K562 (cell line): Measurements from ENCODE around the gene MRPS5. TPM values are rescaled to one million over a fixed set of nuclear protein-coding genes. Genes with fewer than 3 reads are reported as not detected.

Source experiments
- ATAC-seq: fragments of 200-7000 bp; cut with Tn5 transposase; 3 replicates; pipeline ENCODE4 v1.9.1; 2020; ENCODE audit warnings: moderate library complexity
- BruUV-seq: library from RNA; stranded (reverse); fragments of 400-500 nt; replicated peaks from 2 replicates; lab custom pipeline; 2021; lab: Mats Ljungman, UMichigan
- CTCF ChIA-PET: fragments of 300-600 bp; formaldehyde crosslinking; extraction: SDS; loops from one replicate; lab custom pipeline; 2021; ENCODE audit warnings: low intra/inter-chr PET ratio; lab: Yijun Ruan, JAX
- POLR2A ChIA-PET: fragments of 300-600, 350-650 bp; sonication (Branson Sonifier 250); formaldehyde crosslinking; extraction: SDS; loops from one replicate; lab custom pipeline; 2021; ENCODE audit warnings: antibody characterized with exemption, inconsistent platforms; lab: Yijun Ruan, JAX
- DNase-seq, 4 experiments: peaks; one replicate each; pipeline versions ENCODE4 v3.0.0 to v3.0.0-alpha.2; 2011 to 2018; ENCODE audit warnings: low spot score in 3 of 4, mixed read lengths in 3 of 4; ENCODE audit errors: extremely low read depth in 1 of 4
- FAIRE-seq: peaks from 2 replicates; lab custom pipeline; 2011; peaks lifted over from hg19 to GRCh38; lab: Jason Lieb, UNC
- H2AFZ ChIP-seq: 2 replicates; pipeline ENCODE4 v1.6.0; 2011; ENCODE audit warnings: low read depth, low read length, control low read depth, inconsistent platforms
- H3K27ac ChIP-seq: fragments of 200-600 bp; 3 replicates; pipeline ENCODE4 v1.8.0; 2011; ENCODE audit warnings: low read depth, mild to moderate bottlenecking, control low read depth, inconsistent platforms, low read length, moderate library complexity, mixed read lengths; ENCODE audit errors: extremely low read depth
- H3K27me3 ChIP-seq, 2 experiments: fragments of 300-600 bp in 1 of 2; 2 replicates in 1 of 2; 3 replicates in 1 of 2; pipeline versions ENCODE4 v1.6.0 to v1.8.0; 2011; ENCODE audit warnings: inconsistent platforms in 2 of 2, low read length in 2 of 2, mild to moderate bottlenecking in 1 of 2, mixed read lengths in 1 of 2, moderate library complexity in 1 of 2; ENCODE audit not compliant: control insufficient read depth in 2 of 2, insufficient read depth in 2 of 2
- H3K36me3 ChIP-seq: fragments of 300-600 bp; 3 replicates; pipeline ENCODE4 v1.8.0; 2011; ENCODE audit warnings: mild to moderate bottlenecking, low read length, inconsistent platforms; ENCODE audit not compliant: control insufficient read depth, insufficient read depth
- H3K4me1 ChIP-seq, 2 experiments: fragments of 200-600 bp in 1 of 2; replicated peaks in 1 of 2; 2 replicates in 1 of 2; 3 replicates in 1 of 2; pipeline versions ENCODE4 v1.5.1 to v1.8.0; 2011; ENCODE audit warnings: inconsistent platforms in 2 of 2, low read length in 2 of 2, mild to moderate bottlenecking in 1 of 2, mixed read lengths in 1 of 2, moderate library complexity in 1 of 2; ENCODE audit not compliant: control insufficient read depth in 2 of 2, insufficient read depth in 2 of 2
- H3K4me2 ChIP-seq: 2 replicates; pipeline ENCODE4 v1.6.1; 2011; ENCODE audit warnings: low read length, control low read depth, inconsistent platforms, mixed read lengths; ENCODE audit not compliant: insufficient read depth
- H3K4me3 ChIP-seq: fragments of 200-600 bp; sonication (generic), shearing (Covaris generic); 2 replicates; pipeline ENCODE4 v1.5.1; 2016; ENCODE audit warnings: control low read depth, inconsistent platforms
- H3K79me2 ChIP-seq: fragments of 200-600 bp; 3 replicates; pipeline ENCODE4 v1.8.0; 2011; ENCODE audit warnings: low read length, inconsistent platforms; ENCODE audit not compliant: control insufficient read depth, insufficient read depth
- H3K9ac ChIP-seq, 2 experiments: 2 replicates each; pipeline versions ENCODE4 v1.6.0 to v1.6.1; 2011; ENCODE audit warnings: low read depth in 2 of 2, low read length in 2 of 2, control low read depth in 1 of 2, inconsistent platforms in 1 of 2, mild to moderate bottlenecking in 1 of 2, mixed read lengths in 1 of 2; ENCODE audit not compliant: insufficient read depth in 1 of 2
- H3K9me1 ChIP-seq: one replicate; pipeline ENCODE4 v1.6.0; 2011; ENCODE audit warnings: inconsistent platforms, mild to moderate bottlenecking, low read length, moderate library complexity; ENCODE audit not compliant: control insufficient read depth, insufficient read depth
- H3K9me3 ChIP-seq: replicated peaks from 2 replicates; pipeline ENCODE4 v1.5.1; 2011; ENCODE audit warnings: low read depth, low read length, inconsistent platforms; ENCODE audit not compliant: control insufficient read depth, insufficient read depth
- H4K20me1 ChIP-seq: replicated peaks from 2 replicates; pipeline ENCODE4 v1.6.1; 2011; ENCODE audit warnings: low read length, inconsistent platforms, mixed read lengths; ENCODE audit not compliant: control insufficient read depth, insufficient read depth
- WGBS: fragments of 100-300 bp; shearing (Covaris generic); methylation state at CpG from one replicate; pipeline ENCODE4 v1.1.6; 2016; ENCODE audit warnings: low coverage, mixed read lengths; ENCODE audit not compliant: insufficient coverage; ENCODE audit errors: missing lambda C conversion rate; 5-methylcytosine and 5-hydroxymethylcytosine counted together
- in situ Hi-C: fragments of 300-500 bp; cut with MboI; formaldehyde crosslinking; loops from 4 replicates; pipeline ENCODE4 v1.15.0; 2018; ENCODE audit warnings: inconsistent platforms, mixed read lengths
- intact Hi-C: fragments of 100-400 bp; cut with micrococcal nuclease; formaldehyde crosslinking; loops from 2 replicates; pipeline ENCODE4 v1.14.2; 2022
- polyA plus RNA-seq, 8 experiments: library from polyadenylated mRNA; depleted of rRNA in 4 of 8; stranded (reverse) in 5 of 8; unstranded in 3 of 8; fragments of >200 nt; fragmentation: Nextera tagmentation in 2 of 8; fragmentation: Illumina TruSeq in 1 of 8; extraction: Ambion mirVana in 2 of 8; extraction: Trizol in 1 of 8; gene quantifications; 2 replicates each; pipeline versions ENCODE4 v1.2.1 to v1.2.3, GENCODE V29; 2011 to 2014; ENCODE audit warnings: inconsistent platforms in 1 of 8, missing spikeins in 1 of 8
- total RNA-seq, 7 experiments: library from RNA; depleted of rRNA in 6 of 7; stranded (reverse); fragments of >200 nt in 6 of 7; fragmentation: Illumina TruSeq in 2 of 7; extraction: Trizol in 2 of 7; gene quantifications; 2 replicates each; pipeline versions ENCODE4 v1.2.1 to v1.2.3, GENCODE V29; 2011 to 2021; ENCODE audit warnings: low replicate concordance in 1 of 7
- TF ChIP-seq, protein P1 (sequence below): fragments of 450-650 bp; IDR thresholded peaks from 2 replicates; pipeline ENCODE4 v1.6.1; 2018; ENCODE audit warnings: mild to moderate bottlenecking, low read depth; ENCODE audit not compliant: partially characterized antibody
- TF ChIP-seq, protein P2 (sequence below): sonication (generic); formaldehyde crosslinking; IDR thresholded peaks from 2 replicates; pipeline ENCODE4 v1.8.1; 2023; ENCODE audit warnings: mild to moderate bottlenecking, missing genetic modification reagents
- TF ChIP-seq, protein P3 (sequence below): IDR thresholded peaks from 2 replicates; pipeline ENCODE4 v1.6.1; 2011; ENCODE audit warnings: borderline replicate concordance, low read depth, mild to moderate bottlenecking, moderate library complexity, low read length; ENCODE audit not compliant: insufficient read depth, poor library complexity, severe bottlenecking
- TF ChIP-seq, protein P4 (sequence below), 2 experiments: fragments of 450-650 bp; formaldehyde crosslinking in 1 of 2; IDR thresholded peaks; 2 replicates each; pipeline versions ENCODE4 v1.4.0 to v1.6.1; 2014 to 2020; ENCODE audit warnings: mild to moderate bottlenecking in 2 of 2, borderline replicate concordance in 1 of 2, low read depth in 1 of 2

MRPS5 gene
- total and polyA plus RNA-seq, 9 of the 15 experiments (the other 6 are each of a cell fraction or from before 2014, with no cell fraction given): 85.0 to 162 (median 118) TPM

DNA sequence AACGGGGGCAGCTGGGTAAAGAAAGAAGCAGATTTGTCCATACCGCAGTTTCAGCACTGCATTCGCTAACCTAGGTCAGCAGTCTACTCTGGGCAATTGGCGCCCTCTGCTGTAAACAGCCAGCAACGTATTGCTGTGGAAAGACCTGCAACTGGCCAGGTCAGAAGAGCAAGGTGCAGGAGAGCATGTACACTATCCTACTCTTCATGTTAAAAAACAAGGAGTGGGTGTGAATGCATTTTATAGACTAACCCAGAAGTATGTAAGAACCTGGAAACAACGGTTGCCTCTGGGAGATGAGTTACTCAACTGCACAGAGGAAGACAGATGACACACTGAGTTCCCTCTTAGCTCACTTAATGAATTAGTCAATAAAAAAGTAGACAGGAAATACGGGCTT, 6.2 kb downstream of the MRPS5 start:
- in situ Hi-C loops: no loop called here
- POLR2A ChIA-PET: no interaction called here
- TF ChIP-seq, protein P1, sequence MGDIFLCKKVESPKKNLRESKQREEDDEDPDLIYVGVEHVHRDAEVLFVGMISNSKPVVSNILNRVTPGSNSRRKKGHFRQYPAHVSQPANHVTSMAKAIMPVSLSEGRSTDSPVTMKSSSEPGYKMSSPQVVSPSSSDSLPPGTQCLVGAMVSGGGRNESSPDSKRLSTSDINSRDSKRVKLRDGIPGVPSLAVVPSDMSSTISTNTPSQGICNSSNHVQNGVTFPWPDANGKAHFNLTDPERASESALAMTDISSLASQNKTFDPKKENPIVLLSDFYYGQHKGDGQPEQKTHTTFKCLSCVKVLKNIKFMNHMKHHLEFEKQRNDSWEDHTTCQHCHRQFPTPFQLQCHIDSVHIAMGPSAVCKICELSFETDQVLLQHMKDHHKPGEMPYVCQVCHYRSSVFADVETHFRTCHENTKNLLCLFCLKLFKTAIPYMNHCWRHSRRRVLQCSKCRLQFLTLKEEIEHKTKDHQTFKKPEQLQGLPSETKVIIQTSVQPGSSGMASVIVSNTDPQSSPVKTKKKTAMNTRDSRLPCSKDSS: no peak
- TF ChIP-seq, protein P2, sequence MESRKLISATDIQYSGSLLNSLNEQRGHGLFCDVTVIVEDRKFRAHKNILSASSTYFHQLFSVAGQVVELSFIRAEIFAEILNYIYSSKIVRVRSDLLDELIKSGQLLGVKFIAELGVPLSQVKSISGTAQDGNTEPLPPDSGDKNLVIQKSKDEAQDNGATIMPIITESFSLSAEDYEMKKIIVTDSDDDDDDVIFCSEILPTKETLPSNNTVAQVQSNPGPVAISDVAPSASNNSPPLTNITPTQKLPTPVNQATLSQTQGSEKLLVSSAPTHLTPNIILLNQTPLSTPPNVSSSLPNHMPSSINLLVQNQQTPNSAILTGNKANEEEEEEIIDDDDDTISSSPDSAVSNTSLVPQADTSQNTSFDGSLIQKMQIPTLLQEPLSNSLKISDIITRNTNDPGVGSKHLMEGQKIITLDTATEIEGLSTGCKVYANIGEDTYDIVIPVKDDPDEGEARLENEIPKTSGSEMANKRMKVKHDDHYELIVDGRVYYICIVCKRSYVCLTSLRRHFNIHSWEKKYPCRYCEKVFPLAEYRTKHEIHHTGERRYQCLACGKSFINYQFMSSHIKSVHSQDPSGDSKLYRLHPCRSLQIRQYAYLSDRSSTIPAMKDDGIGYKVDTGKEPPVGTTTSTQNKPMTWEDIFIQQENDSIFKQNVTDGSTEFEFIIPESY (CRISPR knock-in tag): peak; percentile 98
- TF ChIP-seq, protein P3, sequence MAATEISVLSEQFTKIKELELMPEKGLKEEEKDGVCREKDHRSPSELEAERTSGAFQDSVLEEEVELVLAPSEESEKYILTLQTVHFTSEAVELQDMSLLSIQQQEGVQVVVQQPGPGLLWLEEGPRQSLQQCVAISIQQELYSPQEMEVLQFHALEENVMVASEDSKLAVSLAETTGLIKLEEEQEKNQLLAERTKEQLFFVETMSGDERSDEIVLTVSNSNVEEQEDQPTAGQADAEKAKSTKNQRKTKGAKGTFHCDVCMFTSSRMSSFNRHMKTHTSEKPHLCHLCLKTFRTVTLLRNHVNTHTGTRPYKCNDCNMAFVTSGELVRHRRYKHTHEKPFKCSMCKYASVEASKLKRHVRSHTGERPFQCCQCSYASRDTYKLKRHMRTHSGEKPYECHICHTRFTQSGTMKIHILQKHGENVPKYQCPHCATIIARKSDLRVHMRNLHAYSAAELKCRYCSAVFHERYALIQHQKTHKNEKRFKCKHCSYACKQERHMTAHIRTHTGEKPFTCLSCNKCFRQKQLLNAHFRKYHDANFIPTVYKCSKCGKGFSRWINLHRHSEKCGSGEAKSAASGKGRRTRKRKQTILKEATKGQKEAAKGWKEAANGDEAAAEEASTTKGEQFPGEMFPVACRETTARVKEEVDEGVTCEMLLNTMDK: peak; percentile 65
- TF ChIP-seq, protein P4, sequence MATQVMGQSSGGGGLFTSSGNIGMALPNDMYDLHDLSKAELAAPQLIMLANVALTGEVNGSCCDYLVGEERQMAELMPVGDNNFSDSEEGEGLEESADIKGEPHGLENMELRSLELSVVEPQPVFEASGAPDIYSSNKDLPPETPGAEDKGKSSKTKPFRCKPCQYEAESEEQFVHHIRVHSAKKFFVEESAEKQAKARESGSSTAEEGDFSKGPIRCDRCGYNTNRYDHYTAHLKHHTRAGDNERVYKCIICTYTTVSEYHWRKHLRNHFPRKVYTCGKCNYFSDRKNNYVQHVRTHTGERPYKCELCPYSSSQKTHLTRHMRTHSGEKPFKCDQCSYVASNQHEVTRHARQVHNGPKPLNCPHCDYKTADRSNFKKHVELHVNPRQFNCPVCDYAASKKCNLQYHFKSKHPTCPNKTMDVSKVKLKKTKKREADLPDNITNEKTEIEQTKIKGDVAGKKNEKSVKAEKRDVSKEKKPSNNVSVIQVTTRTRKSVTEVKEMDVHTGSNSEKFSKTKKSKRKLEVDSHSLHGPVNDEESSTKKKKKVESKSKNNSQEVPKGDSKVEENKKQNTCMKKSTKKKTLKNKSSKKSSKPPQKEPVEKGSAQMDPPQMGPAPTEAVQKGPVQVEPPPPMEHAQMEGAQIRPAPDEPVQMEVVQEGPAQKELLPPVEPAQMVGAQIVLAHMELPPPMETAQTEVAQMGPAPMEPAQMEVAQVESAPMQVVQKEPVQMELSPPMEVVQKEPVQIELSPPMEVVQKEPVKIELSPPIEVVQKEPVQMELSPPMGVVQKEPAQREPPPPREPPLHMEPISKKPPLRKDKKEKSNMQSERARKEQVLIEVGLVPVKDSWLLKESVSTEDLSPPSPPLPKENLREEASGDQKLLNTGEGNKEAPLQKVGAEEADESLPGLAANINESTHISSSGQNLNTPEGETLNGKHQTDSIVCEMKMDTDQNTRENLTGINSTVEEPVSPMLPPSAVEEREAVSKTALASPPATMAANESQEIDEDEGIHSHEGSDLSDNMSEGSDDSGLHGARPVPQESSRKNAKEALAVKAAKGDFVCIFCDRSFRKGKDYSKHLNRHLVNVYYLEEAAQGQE (IDR thresholded peaks at IDR 0.05; ENCODE audit: borderline replicate concordance): peak; percentile 24; the same call in 1 of the 2 replicates
- TF ChIP-seq, protein P4 (CRISPR knock-in tag; IDR thresholded peaks at IDR 0.05; ENCODE audit: low read depth): no peak

More for the DNA sequence above, 6.2 kb downstream of the MRPS5 start:
- BruUV-seq: no TSS peak
- H3K4me2 ChIP-seq: no peak overlapping the region
- H3K27ac ChIP-seq: no peak overlapping the region
- no peak overlapping the region for H3K9ac ChIP-seq
- no peaks in the 10 kb centered on the region for H3K27me3 ChIP-seq
- H4K20me1 ChIP-seq: 0 out of 2 replicates have a peak, but pooled peaks cover 4% of the 10 kb centered on the region
- H3K79me2 ChIP-seq: peaks cover 47% of the 10 kb centered on the region
- DNase-seq: peak; percentile 47 to 69 (median 56)
- no peak overlapping the region for H2AFZ ChIP-seq
- H3K4me3 ChIP-seq: no peak overlapping the region
- peak; percentile 57 for FAIRE-seq
- H3K36me3 ChIP-seq: peaks cover 91% of the 10 kb centered on the region
- WGBS: 55% methylated on average over 6 of the region's 7 CpGs
- peak; percentile 98 for ATAC-seq
- peaks cover 6% of the 10 kb centered on the region in 2 experiments; a peak in 4 of 5 replicates for H3K4me1 ChIP-seq
- no peaks in the 10 kb centered on the region for H3K9me1 ChIP-seq
- intact Hi-C loops: loop anchor here (1.0 kb wide), 1 partner anchor 93 kb away; no protein-coding TSS in a partner anchor
- CTCF ChIA-PET: interaction anchor here (1.1 to 1.6 kb wide), 2 partner anchors 39 to 241 kb away, joined by 3 to 7 read pairs; no protein-coding TSS in a partner anchor
- no peaks in the 10 kb centered on the region for H3K9me3 ChIP-seq
